Measurements from ENCODE around the gene LRFN3.

DNA sequence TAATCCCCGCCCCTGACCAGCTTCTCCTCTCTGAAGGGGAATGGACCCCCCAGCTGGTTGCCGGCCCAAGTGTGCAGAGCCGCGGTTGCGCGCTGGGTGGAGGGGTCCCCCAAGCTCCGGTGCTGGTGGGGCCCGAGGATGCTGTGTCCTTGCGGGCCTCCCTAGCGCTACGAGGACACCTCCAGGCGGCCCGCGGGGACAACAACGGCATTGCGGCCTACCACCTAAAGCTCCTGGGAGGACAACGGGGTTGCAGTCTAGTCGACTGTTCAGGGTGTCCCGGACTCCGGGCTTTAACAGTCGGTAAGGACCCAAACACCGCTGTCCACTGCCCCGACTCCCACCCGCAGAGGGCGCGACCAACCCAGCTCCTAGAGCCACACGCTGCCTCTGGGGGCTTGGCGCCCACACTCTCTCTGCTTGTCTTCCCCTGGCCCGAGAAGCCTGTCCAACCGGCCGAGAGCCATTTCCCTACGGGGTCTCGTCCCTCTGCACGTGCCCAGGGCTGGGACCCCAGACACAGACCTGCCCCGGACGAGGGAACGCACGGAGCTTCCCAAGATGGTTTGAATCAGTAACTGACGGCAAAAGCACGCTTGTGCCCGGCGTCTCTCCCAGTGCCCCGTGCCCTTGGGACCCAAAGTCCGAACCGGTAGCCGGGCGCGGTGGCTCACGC is 57.9 kb downstream of the LRFN3 start:
- TF ChIP-seq, protein P1, sequence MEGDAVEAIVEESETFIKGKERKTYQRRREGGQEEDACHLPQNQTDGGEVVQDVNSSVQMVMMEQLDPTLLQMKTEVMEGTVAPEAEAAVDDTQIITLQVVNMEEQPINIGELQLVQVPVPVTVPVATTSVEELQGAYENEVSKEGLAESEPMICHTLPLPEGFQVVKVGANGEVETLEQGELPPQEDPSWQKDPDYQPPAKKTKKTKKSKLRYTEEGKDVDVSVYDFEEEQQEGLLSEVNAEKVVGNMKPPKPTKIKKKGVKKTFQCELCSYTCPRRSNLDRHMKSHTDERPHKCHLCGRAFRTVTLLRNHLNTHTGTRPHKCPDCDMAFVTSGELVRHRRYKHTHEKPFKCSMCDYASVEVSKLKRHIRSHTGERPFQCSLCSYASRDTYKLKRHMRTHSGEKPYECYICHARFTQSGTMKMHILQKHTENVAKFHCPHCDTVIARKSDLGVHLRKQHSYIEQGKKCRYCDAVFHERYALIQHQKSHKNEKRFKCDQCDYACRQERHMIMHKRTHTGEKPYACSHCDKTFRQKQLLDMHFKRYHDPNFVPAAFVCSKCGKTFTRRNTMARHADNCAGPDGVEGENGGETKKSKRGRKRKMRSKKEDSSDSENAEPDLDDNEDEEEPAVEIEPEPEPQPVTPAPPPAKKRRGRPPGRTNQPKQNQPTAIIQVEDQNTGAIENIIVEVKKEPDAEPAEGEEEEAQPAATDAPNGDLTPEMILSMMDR (IDR thresholded peaks at IDR 0.05; ENCODE audit: low read depth, low read length, poor library complexity, severe bottlenecking) = no peak
- no peak for TF ChIP-seq EZH2phosphoT487 (IDR thresholded peaks at IDR 0.05; ENCODE audit: borderline replicate concordance, low read length)

All from DOHH2 (cell line).